IMR-90 (cell line): Measurements from ENCODE around the gene SEPSECS. TPM values are rescaled to one million over a fixed set of nuclear protein-coding genes. Genes with fewer than 3 reads are reported as not detected.

Source experiments
- ATAC-seq: fragments of 200-7000 bp; cut with Tn5 transposase; 2 replicates; pipeline ENCODE4 v1.9.1; 2020; ENCODE audit warnings: low read depth, mild to moderate bottlenecking, moderate library complexity
- BruUV-seq: library from RNA; stranded (reverse); fragments of 400-500 nt; replicated peaks from 2 replicates; lab custom pipeline; 2021; lab: Mats Ljungman, UMichigan
- CTCF ChIA-PET: fragments of 300-600 bp; formaldehyde crosslinking; extraction: SDS; loops from one replicate; lab custom pipeline; 2021; ENCODE audit warnings: antibody characterized with exemption; lab: Yijun Ruan, JAX
- POLR2A ChIA-PET: fragments of 300-600 bp; sonication (Branson Sonifier 250); formaldehyde crosslinking; loops from one replicate; lab custom pipeline; 2022; ENCODE audit warnings: antibody characterized with exemption; ENCODE audit not compliant: unreplicated experiment; lab: Charles Lee
- DNase-seq: peaks from one replicate; pipeline ENCODE4 v3.0.0; 2013
- H2AFZ ChIP-seq: replicated peaks from 2 replicates; pipeline ENCODE3; 2013; ENCODE audit warnings: low read length, mild to moderate bottlenecking; ENCODE audit not compliant: poor library complexity
- H2AK5ac ChIP-seq: 2 replicates; pipeline ENCODE4 v1.6.1; 2013; ENCODE audit warnings: low read depth, low read length, inconsistent platforms
- H2AK9ac ChIP-seq: replicated peaks from 2 replicates; pipeline ENCODE3; 2013; ENCODE audit warnings: mild to moderate bottlenecking, low read depth, low read length, moderate library complexity; ENCODE audit not compliant: poor library complexity
- H2BK120ac ChIP-seq: 2 replicates; pipeline ENCODE4 v1.6.1; 2013; ENCODE audit warnings: low read depth, low read length, inconsistent platforms
- H2BK15ac ChIP-seq: 3 replicates; pipeline ENCODE4 v1.6.1; 2013; ENCODE audit warnings: low read depth, low read length, inconsistent platforms
- H2BK20ac ChIP-seq: 2 replicates; pipeline ENCODE4 v1.6.1; 2013; ENCODE audit warnings: low read depth, mild to moderate bottlenecking, inconsistent platforms, low read length, moderate library complexity
- H2BK5ac ChIP-seq: 2 replicates; pipeline ENCODE4 v1.6.1; 2013; ENCODE audit warnings: mild to moderate bottlenecking, low read depth, low read length, inconsistent platforms; ENCODE audit not compliant: poor library complexity, severe bottlenecking
- H3K14ac ChIP-seq: replicated peaks from 2 replicates; pipeline ENCODE4 v1.6.1; 2013; ENCODE audit warnings: low read depth, low read length, inconsistent platforms
- H3K18ac ChIP-seq: 2 replicates; pipeline ENCODE4 v1.6.1; 2013; ENCODE audit warnings: low read depth, low read length, control low read depth
- H3K23ac ChIP-seq: 2 replicates; pipeline ENCODE4 v1.6.1; 2013; ENCODE audit warnings: low read depth, low read length, inconsistent platforms
- H3K27ac ChIP-seq: 2 replicates; pipeline ENCODE4 v1.5.1; 2013; ENCODE audit warnings: mild to moderate bottlenecking, control low read depth, low read length; ENCODE audit not compliant: insufficient read depth
- H3K27me3 ChIP-seq: 2 replicates; pipeline ENCODE4 v1.6.1; 2013; ENCODE audit warnings: low read length; ENCODE audit not compliant: control insufficient read depth, insufficient read depth
- H3K36me3 ChIP-seq: 2 replicates; pipeline ENCODE4 v1.6.1; 2013; ENCODE audit warnings: low read length, mixed read lengths; ENCODE audit not compliant: control insufficient read depth, insufficient read depth
- H3K4ac ChIP-seq: 2 replicates; pipeline ENCODE4 v1.6.1; 2013; ENCODE audit warnings: low read depth, low read length, inconsistent platforms
- H3K4me1 ChIP-seq: 2 replicates; pipeline ENCODE4 v1.6.1; 2013; ENCODE audit warnings: low read length, mixed read lengths; ENCODE audit not compliant: control insufficient read depth, insufficient read depth
- H3K4me2 ChIP-seq: 2 replicates; pipeline ENCODE4 v1.6.1; 2013; ENCODE audit warnings: low read depth, mild to moderate bottlenecking, control low read depth, low read length, moderate library complexity
- H3K4me3 ChIP-seq: 2 replicates; pipeline ENCODE4 v1.5.1; 2013; ENCODE audit warnings: low read depth, mild to moderate bottlenecking, control low read depth, low read length, moderate library complexity; ENCODE audit not compliant: insufficient read depth
- H3K56ac ChIP-seq: 2 replicates; pipeline ENCODE4 v1.6.1; 2013; ENCODE audit warnings: low read length, inconsistent platforms; ENCODE audit not compliant: insufficient read depth; ENCODE audit errors: extremely low read depth
- H3K79me1 ChIP-seq, 2 experiments: 2 replicates each; pipeline ENCODE4 v1.6.1; 2013; ENCODE audit warnings: low read length in 2 of 2, inconsistent platforms in 1 of 2, low read depth in 1 of 2
- H3K9ac ChIP-seq: 2 replicates; pipeline ENCODE4 v1.6.1; 2013; ENCODE audit warnings: low read depth, low read length, control low read depth
- H3K9me1 ChIP-seq: 2 replicates; pipeline ENCODE4 v1.6.1; 2013; ENCODE audit warnings: low read length, inconsistent platforms; ENCODE audit not compliant: insufficient read depth
- H3K9me3 ChIP-seq: 2 replicates; pipeline ENCODE4 v1.6.1; 2013; ENCODE audit warnings: low read length; ENCODE audit not compliant: control insufficient read depth, insufficient read depth
- H4K20me1 ChIP-seq: 2 replicates; pipeline ENCODE4 v1.6.1; 2013; ENCODE audit warnings: low read length, inconsistent platforms; ENCODE audit not compliant: insufficient read depth
- H4K5ac ChIP-seq: 2 replicates; pipeline ENCODE4 v1.6.1; 2013; ENCODE audit warnings: mild to moderate bottlenecking, low read depth, low read length, control low read depth
- H4K8ac ChIP-seq, 2 experiments: 2 replicates each; pipeline ENCODE4 v1.6.1; 2013; ENCODE audit warnings: low read depth in 2 of 2, low read length in 2 of 2, control low read depth in 1 of 2, inconsistent platforms in 1 of 2
- H4K91ac ChIP-seq: 2 replicates; pipeline ENCODE4 v1.6.1; 2013; ENCODE audit warnings: low read depth, low read length, inconsistent platforms; ENCODE audit not compliant: insufficient read depth
- FOS ChIP-seq: fragments of 150-350 bp; IDR thresholded peaks from 2 replicates; pipeline ENCODE4 v1.6.1; 2016; ENCODE audit warnings: low read depth, low read length
- RAD21 ChIP-seq: IDR thresholded peaks from 2 replicates; pipeline ENCODE4 v1.6.1; 2012; ENCODE audit warnings: low read length, improper control_type of control experiment
- SMC3 ChIP-seq: fragments of 150-350 bp; IDR thresholded peaks from 2 replicates; pipeline ENCODE4 v1.6.1; 2016; ENCODE audit warnings: low read depth, mild to moderate bottlenecking, antibody characterized with exemption, low read length, moderate library complexity
- WGBS, 2 experiments: methylation state at CpG; one replicate each; pipeline versions ENCODE4 v1.1.5 to v1.1.7; 2013; ENCODE audit warnings: missing lambda C conversion rate in 2 of 2; ENCODE audit not compliant: insufficient read length in 1 of 2; ENCODE audit errors: extremely low coverage in 2 of 2; 5-methylcytosine and 5-hydroxymethylcytosine counted together
- dilution Hi-C: fragments of 300-500 bp; cut with HindIII; formaldehyde crosslinking; loops from one replicate; pipeline ENCODE4 v1.14.3; 2018; ENCODE audit warnings: low sequenced_read_pairs; ENCODE audit not compliant: unreplicated experiment
- in situ Hi-C: fragments of 300-500 bp; cut with MboI; formaldehyde crosslinking; loops from 3 replicates; pipeline ENCODE4 v1.14.3; 2019; ENCODE audit warnings: low sequenced_read_pairs, inconsistent platforms, mixed read lengths
- intact Hi-C: fragments of 100-400 bp; cut with micrococcal nuclease; formaldehyde crosslinking; loops from 2 replicates; pipeline ENCODE4 v1.10.0; 2022
- polyA plus RNA-seq, 3 experiments: library from polyadenylated mRNA; depleted of rRNA; stranded (reverse); fragments of >200 nt; gene quantifications; 2 replicates each; pipeline ENCODE4 v1.2.3, GENCODE V29; 2012; ENCODE audit warnings: low replicate concordance in 1 of 3
- total RNA-seq: library from RNA; depleted of rRNA; stranded (reverse); fragments of >200 nt; gene quantifications from 2 replicates; pipeline ENCODE4 v1.2.3, GENCODE V29; 2012
- TF ChIP-seq, protein P1 (sequence below): conservative IDR thresholded peaks from 2 replicates; pipeline ENCODE4 v1.5.1; 2012; ENCODE audit warnings: mild to moderate bottlenecking, low read depth, low read length, improper control_type of control experiment

SEPSECS gene
- total and polyA plus RNA-seq, 2 of the 4 experiments (the other 2 are of a cell fraction) = 1.7 to 5.0 TPM

DNA sequence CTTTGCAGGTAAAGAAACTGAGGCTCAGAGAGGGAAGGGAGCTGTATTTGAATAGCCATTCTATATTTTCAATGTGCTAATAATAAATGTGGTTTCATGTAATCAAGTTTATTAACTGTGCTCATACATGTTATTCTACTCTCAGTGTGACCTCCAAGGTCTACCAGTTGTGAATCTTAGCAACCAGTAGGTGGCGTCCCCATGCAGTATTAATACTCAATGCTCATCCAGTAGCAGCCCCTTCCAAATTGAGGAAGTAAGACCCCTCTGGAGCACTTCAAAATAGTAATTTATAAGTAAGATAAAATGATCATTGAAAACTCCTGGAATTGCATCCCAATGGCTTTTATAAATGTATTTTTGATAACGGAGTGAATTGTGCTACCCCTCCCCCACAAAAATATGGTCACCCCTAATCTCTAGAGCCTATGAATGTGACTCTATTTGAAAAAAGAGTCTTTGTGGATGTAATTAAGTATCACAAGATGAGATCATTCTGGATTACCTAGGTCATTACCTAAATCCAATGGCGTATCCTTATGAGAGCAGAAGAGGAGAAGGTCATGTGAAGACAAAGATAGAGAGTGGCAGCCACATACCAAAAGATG lies 20.4 kb upstream of the SEPSECS start:
- in situ Hi-C loops (loop anchor here (10.0 kb wide), 1 partner anchor 184 kb away; no protein-coding TSS in a partner anchor), intact Hi-C loops (loop anchor here (1.0 kb wide), 1 partner anchor 187 kb away; no protein-coding TSS in a partner anchor), dilution Hi-C loops (no loop called here)
- Histone ChIP-seq H2AFZ (no peak overlapping the region), H3K79me1 (no peaks in the 10 kb centered on the region), H2AK9ac (no peak overlapping the region), H2BK15ac (no peak overlapping the region), H3K36me3 (no peaks in the 10 kb centered on the region), H2BK20ac (no peak overlapping the region), H3K4ac (no peak overlapping the region), H3K9me3 (no peaks in the 10 kb centered on the region), H3K23ac (no peak overlapping the region), H3K9ac (no peak overlapping the region), H2AK5ac (no peak overlapping the region), H2BK5ac (no peak overlapping the region), H3K14ac (no peak overlapping the region), H3K56ac (no peak overlapping the region), H3K27ac (no peak overlapping the region), H3K9me1 (no peaks in the 10 kb centered on the region), H2BK120ac (no peak overlapping the region), H4K20me1 (no peaks in the 10 kb centered on the region), H3K4me2 (no peak overlapping the region), H4K5ac (no peak overlapping the region), H3K4me3 (no peak overlapping the region), H4K8ac (no peak overlapping the region), H4K91ac (no peak overlapping the region), H3K18ac (no peak overlapping the region), H3K4me1 (peaks cover 2% of the 10 kb centered on the region; the same call in 1 of the 2 replicates), H3K27me3 (no peaks in the 10 kb centered on the region)
- ChIA-PET POLR2A (no interaction called here), CTCF (interaction anchor here (0.6 kb wide), 1 partner anchor 15 kb away, joined by 4 read pairs; no protein-coding TSS in a partner anchor)
- DNase-seq (peak; percentile 46), ATAC-seq (peak; percentile 85)
- TF ChIP-seq FOS (no peak), RAD21 (peak; percentile 52), SMC3 (peak; percentile 43; the same call in 1 of the 2 replicates)
- TF ChIP-seq, protein P1, sequence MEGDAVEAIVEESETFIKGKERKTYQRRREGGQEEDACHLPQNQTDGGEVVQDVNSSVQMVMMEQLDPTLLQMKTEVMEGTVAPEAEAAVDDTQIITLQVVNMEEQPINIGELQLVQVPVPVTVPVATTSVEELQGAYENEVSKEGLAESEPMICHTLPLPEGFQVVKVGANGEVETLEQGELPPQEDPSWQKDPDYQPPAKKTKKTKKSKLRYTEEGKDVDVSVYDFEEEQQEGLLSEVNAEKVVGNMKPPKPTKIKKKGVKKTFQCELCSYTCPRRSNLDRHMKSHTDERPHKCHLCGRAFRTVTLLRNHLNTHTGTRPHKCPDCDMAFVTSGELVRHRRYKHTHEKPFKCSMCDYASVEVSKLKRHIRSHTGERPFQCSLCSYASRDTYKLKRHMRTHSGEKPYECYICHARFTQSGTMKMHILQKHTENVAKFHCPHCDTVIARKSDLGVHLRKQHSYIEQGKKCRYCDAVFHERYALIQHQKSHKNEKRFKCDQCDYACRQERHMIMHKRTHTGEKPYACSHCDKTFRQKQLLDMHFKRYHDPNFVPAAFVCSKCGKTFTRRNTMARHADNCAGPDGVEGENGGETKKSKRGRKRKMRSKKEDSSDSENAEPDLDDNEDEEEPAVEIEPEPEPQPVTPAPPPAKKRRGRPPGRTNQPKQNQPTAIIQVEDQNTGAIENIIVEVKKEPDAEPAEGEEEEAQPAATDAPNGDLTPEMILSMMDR = peak; percentile 59
- BruUV-seq = no TSS peak
- no CpG with 5 or more reads among the region's 3 CpGs for WGBS, 2 experiments
